ENCODE measurements around the gene IGFLR1. TPM values are rescaled to one million over a fixed set of nuclear protein-coding genes. Genes with fewer than 3 reads are reported as not detected.

The IGFLR1 gene
- total and polyA plus RNA-seq, 9 of the 15 experiments (the other 6 are each of a cell fraction or from before 2014, with no cell fraction given): 1.0 to 14.3 (median 4.6) TPM

DNA sequence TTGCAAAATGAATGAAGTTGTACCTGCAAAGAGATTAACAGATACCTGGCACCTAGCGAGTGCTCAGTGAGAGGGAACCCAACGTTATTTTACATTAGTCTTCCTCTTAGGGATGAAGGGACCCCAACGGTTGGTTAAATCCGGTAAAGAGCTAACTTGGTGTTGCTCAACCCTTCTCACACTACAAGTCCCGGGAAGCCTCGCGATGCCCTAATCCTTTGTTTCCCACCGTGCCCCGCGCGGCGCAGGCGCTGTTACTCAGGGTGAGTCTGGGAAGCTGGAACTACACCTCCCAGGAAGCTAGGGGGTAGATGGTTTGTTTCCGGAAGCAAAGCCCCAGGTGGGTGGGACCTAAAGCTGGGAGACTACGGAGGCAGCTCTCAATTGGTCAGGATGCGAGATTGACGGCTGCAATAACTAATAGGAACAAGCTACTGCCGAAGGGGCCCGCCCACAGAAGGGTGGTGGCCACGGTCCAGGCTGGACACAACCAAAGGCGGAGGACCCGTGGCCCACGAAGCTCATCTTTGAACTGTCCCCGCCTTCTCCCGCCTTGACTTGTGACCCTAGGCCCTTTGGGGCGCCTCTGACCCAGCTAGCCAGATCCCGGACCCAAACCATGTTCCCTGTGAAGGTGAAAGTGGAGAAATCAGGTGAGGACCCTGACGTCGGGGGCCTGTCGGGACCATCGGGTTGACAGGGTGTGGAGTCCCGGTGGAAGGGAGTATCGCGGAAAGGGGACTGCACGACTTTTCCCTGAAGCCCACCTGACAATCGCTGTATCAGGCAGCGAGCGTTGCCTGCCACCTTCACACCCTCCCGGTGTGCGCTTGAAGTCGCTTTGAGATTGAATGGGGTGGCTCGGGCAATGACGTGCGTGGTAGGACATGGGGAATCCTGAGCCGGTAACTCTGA lies 6.1 kb upstream of the IGFLR1 start, which contains the start of gene LIN37 (continued):
- TF ChIP-seq, protein P1, sequence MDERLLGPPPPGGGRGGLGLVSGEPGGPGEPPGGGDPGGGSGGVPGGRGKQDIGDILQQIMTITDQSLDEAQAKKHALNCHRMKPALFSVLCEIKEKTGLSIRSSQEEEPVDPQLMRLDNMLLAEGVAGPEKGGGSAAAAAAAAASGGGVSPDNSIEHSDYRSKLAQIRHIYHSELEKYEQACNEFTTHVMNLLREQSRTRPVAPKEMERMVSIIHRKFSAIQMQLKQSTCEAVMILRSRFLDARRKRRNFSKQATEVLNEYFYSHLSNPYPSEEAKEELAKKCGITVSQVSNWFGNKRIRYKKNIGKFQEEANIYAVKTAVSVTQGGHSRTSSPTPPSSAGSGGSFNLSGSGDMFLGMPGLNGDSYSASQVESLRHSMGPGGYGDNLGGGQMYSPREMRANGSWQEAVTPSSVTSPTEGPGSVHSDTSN (CRISPR knock-in tag; IDR thresholded peaks at IDR 0.05; ENCODE audit: low read depth): peak; percentile 91
- TF ChIP-seq, protein P1 (tag; conservative IDR thresholded peaks at IDR 0.05; ENCODE audit: low read depth): peak; percentile 99
- TF ChIP-seq MEIS2 (IDR thresholded peaks at IDR 0.05; ENCODE audit: partially characterized antibody) (peak; percentile 46), E2F8 (IDR thresholded peaks at IDR 0.05; ENCODE audit: low read depth, partially characterized antibody) (peak; percentile 31), L3MBTL2 (IDR thresholded peaks at IDR 0.05) (peak; percentile 63), TOE1 (IDR thresholded peaks at IDR 0.05; ENCODE audit: borderline replicate concordance) (peak; percentile 64; the same call in 1 of the 2 replicates), TOE1 (CRISPR knock-in tag; IDR thresholded peaks at IDR 0.05; ENCODE audit: borderline replicate concordance, low read depth) (no peak), NRF1 (conservative IDR thresholded peaks at IDR 0.05 in 1 of 2, IDR thresholded peaks at IDR 0.05 in 1 of 2) (peak; percentile 96 to 97), ESRRA (IDR thresholded peaks at IDR 0.05; ENCODE audit: borderline replicate concordance, low read depth) (peak; percentile 47; the same call in 1 of the 2 replicates)
- TF ChIP-seq, protein P2, sequence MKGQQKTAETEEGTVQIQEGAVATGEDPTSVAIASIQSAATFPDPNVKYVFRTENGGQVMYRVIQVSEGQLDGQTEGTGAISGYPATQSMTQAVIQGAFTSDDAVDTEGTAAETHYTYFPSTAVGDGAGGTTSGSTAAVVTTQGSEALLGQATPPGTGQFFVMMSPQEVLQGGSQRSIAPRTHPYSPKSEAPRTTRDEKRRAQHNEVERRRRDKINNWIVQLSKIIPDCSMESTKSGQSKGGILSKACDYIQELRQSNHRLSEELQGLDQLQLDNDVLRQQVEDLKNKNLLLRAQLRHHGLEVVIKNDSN (CRISPR knock-in tag; IDR thresholded peaks at IDR 0.05): peak; percentile 32; the same call in 1 of the 2 replicates
- TF ChIP-seq, protein P3, sequence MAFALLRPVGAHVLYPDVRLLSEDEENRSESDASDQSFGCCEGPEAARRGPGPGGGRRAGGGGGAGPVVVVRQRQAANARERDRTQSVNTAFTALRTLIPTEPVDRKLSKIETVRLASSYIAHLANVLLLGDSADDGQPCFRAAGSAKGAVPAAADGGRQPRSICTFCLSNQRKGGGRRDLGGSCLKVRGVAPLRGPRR (CRISPR knock-in tag; IDR thresholded peaks at IDR 0.05): no peak
- TF ChIP-seq, protein P4, sequence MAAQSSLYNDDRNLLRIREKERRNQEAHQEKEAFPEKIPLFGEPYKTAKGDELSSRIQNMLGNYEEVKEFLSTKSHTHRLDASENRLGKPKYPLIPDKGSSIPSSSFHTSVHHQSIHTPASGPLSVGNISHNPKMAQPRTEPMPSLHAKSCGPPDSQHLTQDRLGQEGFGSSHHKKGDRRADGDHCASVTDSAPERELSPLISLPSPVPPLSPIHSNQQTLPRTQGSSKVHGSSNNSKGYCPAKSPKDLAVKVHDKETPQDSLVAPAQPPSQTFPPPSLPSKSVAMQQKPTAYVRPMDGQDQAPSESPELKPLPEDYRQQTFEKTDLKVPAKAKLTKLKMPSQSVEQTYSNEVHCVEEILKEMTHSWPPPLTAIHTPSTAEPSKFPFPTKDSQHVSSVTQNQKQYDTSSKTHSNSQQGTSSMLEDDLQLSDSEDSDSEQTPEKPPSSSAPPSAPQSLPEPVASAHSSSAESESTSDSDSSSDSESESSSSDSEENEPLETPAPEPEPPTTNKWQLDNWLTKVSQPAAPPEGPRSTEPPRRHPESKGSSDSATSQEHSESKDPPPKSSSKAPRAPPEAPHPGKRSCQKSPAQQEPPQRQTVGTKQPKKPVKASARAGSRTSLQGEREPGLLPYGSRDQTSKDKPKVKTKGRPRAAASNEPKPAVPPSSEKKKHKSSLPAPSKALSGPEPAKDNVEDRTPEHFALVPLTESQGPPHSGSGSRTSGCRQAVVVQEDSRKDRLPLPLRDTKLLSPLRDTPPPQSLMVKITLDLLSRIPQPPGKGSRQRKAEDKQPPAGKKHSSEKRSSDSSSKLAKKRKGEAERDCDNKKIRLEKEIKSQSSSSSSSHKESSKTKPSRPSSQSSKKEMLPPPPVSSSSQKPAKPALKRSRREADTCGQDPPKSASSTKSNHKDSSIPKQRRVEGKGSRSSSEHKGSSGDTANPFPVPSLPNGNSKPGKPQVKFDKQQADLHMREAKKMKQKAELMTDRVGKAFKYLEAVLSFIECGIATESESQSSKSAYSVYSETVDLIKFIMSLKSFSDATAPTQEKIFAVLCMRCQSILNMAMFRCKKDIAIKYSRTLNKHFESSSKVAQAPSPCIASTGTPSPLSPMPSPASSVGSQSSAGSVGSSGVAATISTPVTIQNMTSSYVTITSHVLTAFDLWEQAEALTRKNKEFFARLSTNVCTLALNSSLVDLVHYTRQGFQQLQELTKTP (IDR thresholded peaks at IDR 0.05; ENCODE audit: low read depth in 1 of 2, partially characterized antibody in 2 of 2): peak; percentile 44 to 97
